K562 (cell line): ENCODE measurements around the gene PLEKHO2. TPM values are rescaled to one million over a fixed set of nuclear protein-coding genes. Genes with fewer than 3 reads are reported as not detected.

ENCODE experiments used
- ATAC-seq: fragments of 200-7000 bp; cut with Tn5 transposase; 3 replicates; pipeline ENCODE4 v1.9.1; 2020; ENCODE audit warnings: moderate library complexity
- BruUV-seq: library from RNA; stranded (reverse); fragments of 400-500 nt; replicated peaks from 2 replicates; lab custom pipeline; 2021; lab: Mats Ljungman, UMichigan
- CTCF ChIA-PET: fragments of 300-600 bp; formaldehyde crosslinking; extraction: SDS; loops from one replicate; lab custom pipeline; 2021; ENCODE audit warnings: low intra/inter-chr PET ratio; lab: Yijun Ruan, JAX
- POLR2A ChIA-PET: fragments of 300-600, 350-650 bp; sonication (Branson Sonifier 250); formaldehyde crosslinking; extraction: SDS; loops from one replicate; lab custom pipeline; 2021; ENCODE audit warnings: antibody characterized with exemption, inconsistent platforms; lab: Yijun Ruan, JAX
- DNase-seq, 4 experiments: peaks; one replicate each; pipeline versions ENCODE4 v3.0.0 to v3.0.0-alpha.2; 2011 to 2018; ENCODE audit warnings: low spot score in 3 of 4, mixed read lengths in 3 of 4; ENCODE audit errors: extremely low read depth in 1 of 4
- FAIRE-seq: peaks from 2 replicates; lab custom pipeline; 2011; peaks lifted over from hg19 to GRCh38; lab: Jason Lieb, UNC
- H2AFZ ChIP-seq: 2 replicates; pipeline ENCODE4 v1.6.0; 2011; ENCODE audit warnings: low read depth, low read length, control low read depth, inconsistent platforms
- H3K27ac ChIP-seq: fragments of 200-600 bp; 3 replicates; pipeline ENCODE4 v1.8.0; 2011; ENCODE audit warnings: low read depth, mild to moderate bottlenecking, control low read depth, inconsistent platforms, low read length, moderate library complexity, mixed read lengths; ENCODE audit errors: extremely low read depth
- H3K27me3 ChIP-seq, 2 experiments: fragments of 300-600 bp in 1 of 2; 2 replicates in 1 of 2; 3 replicates in 1 of 2; pipeline versions ENCODE4 v1.6.0 to v1.8.0; 2011; ENCODE audit warnings: inconsistent platforms in 2 of 2, low read length in 2 of 2, mild to moderate bottlenecking in 1 of 2, mixed read lengths in 1 of 2, moderate library complexity in 1 of 2; ENCODE audit not compliant: control insufficient read depth in 2 of 2, insufficient read depth in 2 of 2
- H3K36me3 ChIP-seq: fragments of 300-600 bp; 3 replicates; pipeline ENCODE4 v1.8.0; 2011; ENCODE audit warnings: mild to moderate bottlenecking, low read length, inconsistent platforms; ENCODE audit not compliant: control insufficient read depth, insufficient read depth
- H3K4me1 ChIP-seq, 2 experiments: fragments of 200-600 bp in 1 of 2; replicated peaks in 1 of 2; 2 replicates in 1 of 2; 3 replicates in 1 of 2; pipeline versions ENCODE4 v1.5.1 to v1.8.0; 2011; ENCODE audit warnings: inconsistent platforms in 2 of 2, low read length in 2 of 2, mild to moderate bottlenecking in 1 of 2, mixed read lengths in 1 of 2, moderate library complexity in 1 of 2; ENCODE audit not compliant: control insufficient read depth in 2 of 2, insufficient read depth in 2 of 2
- H3K4me2 ChIP-seq: 2 replicates; pipeline ENCODE4 v1.6.1; 2011; ENCODE audit warnings: low read length, control low read depth, inconsistent platforms, mixed read lengths; ENCODE audit not compliant: insufficient read depth
- H3K4me3 ChIP-seq: fragments of 200-600 bp; sonication (generic), shearing (Covaris generic); 2 replicates; pipeline ENCODE4 v1.5.1; 2016; ENCODE audit warnings: control low read depth, inconsistent platforms
- H3K79me2 ChIP-seq: fragments of 200-600 bp; 3 replicates; pipeline ENCODE4 v1.8.0; 2011; ENCODE audit warnings: low read length, inconsistent platforms; ENCODE audit not compliant: control insufficient read depth, insufficient read depth
- H3K9ac ChIP-seq, 2 experiments: 2 replicates each; pipeline versions ENCODE4 v1.6.0 to v1.6.1; 2011; ENCODE audit warnings: low read depth in 2 of 2, low read length in 2 of 2, control low read depth in 1 of 2, inconsistent platforms in 1 of 2, mild to moderate bottlenecking in 1 of 2, mixed read lengths in 1 of 2; ENCODE audit not compliant: insufficient read depth in 1 of 2
- H3K9me1 ChIP-seq: one replicate; pipeline ENCODE4 v1.6.0; 2011; ENCODE audit warnings: inconsistent platforms, mild to moderate bottlenecking, low read length, moderate library complexity; ENCODE audit not compliant: control insufficient read depth, insufficient read depth
- H3K9me3 ChIP-seq: replicated peaks from 2 replicates; pipeline ENCODE4 v1.5.1; 2011; ENCODE audit warnings: low read depth, low read length, inconsistent platforms; ENCODE audit not compliant: control insufficient read depth, insufficient read depth
- H4K20me1 ChIP-seq: replicated peaks from 2 replicates; pipeline ENCODE4 v1.6.1; 2011; ENCODE audit warnings: low read length, inconsistent platforms, mixed read lengths; ENCODE audit not compliant: control insufficient read depth, insufficient read depth
- FOSL1 ChIP-seq: fragments of 200-800 bp; sonication (Bioruptor generic); conservative IDR thresholded peaks from 2 replicates; pipeline ENCODE4 v1.6.1; 2016; ENCODE audit warnings: missing genetic modification characterization, missing compliant biosample characterization
- HDAC3 ChIP-seq: fragments of 450-650 bp; IDR thresholded peaks from 2 replicates; pipeline ENCODE4 v1.6.1; 2018; ENCODE audit warnings: borderline replicate concordance, mild to moderate bottlenecking, moderate library complexity; ENCODE audit not compliant: partially characterized antibody
- HNRNPK ChIP-seq: fragments of 200-400 bp; formaldehyde crosslinking; IDR thresholded peaks from one replicate; pipeline ENCODE4 v1.6.1; 2018; ENCODE audit warnings: mild to moderate bottlenecking, low read depth, low read length; ENCODE audit not compliant: poor library complexity, severe bottlenecking
- POLR2AphosphoS2 ChIP-seq: IDR thresholded peaks from 2 replicates; pipeline ENCODE4 v1.6.1; 2012; ENCODE audit warnings: low read length, improper control_type of control experiment
- YY1 ChIP-seq, 3 experiments: IDR thresholded peaks; 2 replicates each; pipeline ENCODE4 v1.6.1; 2011; ENCODE audit warnings: low read length in 2 of 3, mild to moderate bottlenecking in 2 of 3, moderate library complexity in 2 of 3, borderline replicate concordance in 1 of 3, control low read depth in 1 of 3, low read depth in 1 of 3; ENCODE audit not compliant: insufficient read depth in 3 of 3, insufficient replicate concordance in 2 of 3, control insufficient read depth in 1 of 3, insufficient read length in 1 of 3; ENCODE audit errors: extremely low read depth in 1 of 3
- ZKSCAN8 ChIP-seq: fragments of 200-800 bp; sonication (Bioruptor generic); IDR thresholded peaks from 2 replicates; pipeline ENCODE4 v1.6.1; 2016; ENCODE audit warnings: missing genetic modification characterization, missing compliant biosample characterization
- ZNF134 ChIP-seq: fragments of 250-450 bp; sonication (Bioruptor Pico); conservative IDR thresholded peaks from 2 replicates; pipeline ENCODE4 v1.4.0; 2020
- ZNF232 ChIP-seq: sonication (generic); formaldehyde crosslinking; IDR thresholded peaks from 2 replicates; pipeline ENCODE4 v1.8.0; 2022; ENCODE audit warnings: mild to moderate bottlenecking, missing genetic modification reagents
- ZNF584 ChIP-seq: fragments of 200-800 bp; sonication (Bioruptor generic); IDR thresholded peaks from 2 replicates; pipeline ENCODE4 v1.6.1; 2016; ENCODE audit warnings: low read depth, mild to moderate bottlenecking, missing genetic modification characterization, missing compliant biosample characterization
- ZNF696 ChIP-seq: fragments of 250-450 bp; sonication (Bioruptor Pico); conservative IDR thresholded peaks from 2 replicates; pipeline ENCODE4 v1.4.0; 2020; ENCODE audit warnings: mild to moderate bottlenecking, moderate library complexity
- WGBS: fragments of 100-300 bp; shearing (Covaris generic); methylation state at CpG from one replicate; pipeline ENCODE4 v1.1.6; 2016; ENCODE audit warnings: low coverage, mixed read lengths; ENCODE audit not compliant: insufficient coverage; ENCODE audit errors: missing lambda C conversion rate; 5-methylcytosine and 5-hydroxymethylcytosine counted together
- in situ Hi-C: fragments of 300-500 bp; cut with MboI; formaldehyde crosslinking; loops from 4 replicates; pipeline ENCODE4 v1.15.0; 2018; ENCODE audit warnings: inconsistent platforms, mixed read lengths
- intact Hi-C: fragments of 100-400 bp; cut with micrococcal nuclease; formaldehyde crosslinking; loops from 2 replicates; pipeline ENCODE4 v1.14.2; 2022
- polyA plus RNA-seq, 8 experiments: library from polyadenylated mRNA; depleted of rRNA in 4 of 8; stranded (reverse) in 5 of 8; unstranded in 3 of 8; fragments of >200 nt; fragmentation: Nextera tagmentation in 2 of 8; fragmentation: Illumina TruSeq in 1 of 8; extraction: Ambion mirVana in 2 of 8; extraction: Trizol in 1 of 8; gene quantifications; 2 replicates each; pipeline versions ENCODE4 v1.2.1 to v1.2.3, GENCODE V29; 2011 to 2014; ENCODE audit warnings: inconsistent platforms in 1 of 8, missing spikeins in 1 of 8
- total RNA-seq, 7 experiments: library from RNA; depleted of rRNA in 6 of 7; stranded (reverse); fragments of >200 nt in 6 of 7; fragmentation: Illumina TruSeq in 2 of 7; extraction: Trizol in 2 of 7; gene quantifications; 2 replicates each; pipeline versions ENCODE4 v1.2.1 to v1.2.3, GENCODE V29; 2011 to 2021; ENCODE audit warnings: low replicate concordance in 1 of 7
- TF ChIP-seq, protein P1 (sequence below): fragments of 450-650 bp; formaldehyde crosslinking; IDR thresholded peaks from 2 replicates; pipeline ENCODE4 v1.4.0; 2022; ENCODE audit warnings: mild to moderate bottlenecking, moderate library complexity
- TF ChIP-seq, protein P2 (sequence below): IDR thresholded peaks from 2 replicates; pipeline ENCODE4 v1.6.1; 2011; ENCODE audit warnings: borderline replicate concordance, low read depth, mild to moderate bottlenecking, moderate library complexity, low read length; ENCODE audit not compliant: insufficient read depth, poor library complexity, severe bottlenecking
- TF ChIP-seq, protein P3 (sequence below): fragments of 450-650 bp; IDR thresholded peaks from 2 replicates; pipeline ENCODE4 v1.6.1; 2018; ENCODE audit not compliant: partially characterized antibody

The PLEKHO2 gene
- total and polyA plus RNA-seq, 9 of the 15 experiments (the other 6 are each of a cell fraction or from before 2014, with no cell fraction given), result 0.24 to 8.8 (median 5.5) TPM

DNA sequence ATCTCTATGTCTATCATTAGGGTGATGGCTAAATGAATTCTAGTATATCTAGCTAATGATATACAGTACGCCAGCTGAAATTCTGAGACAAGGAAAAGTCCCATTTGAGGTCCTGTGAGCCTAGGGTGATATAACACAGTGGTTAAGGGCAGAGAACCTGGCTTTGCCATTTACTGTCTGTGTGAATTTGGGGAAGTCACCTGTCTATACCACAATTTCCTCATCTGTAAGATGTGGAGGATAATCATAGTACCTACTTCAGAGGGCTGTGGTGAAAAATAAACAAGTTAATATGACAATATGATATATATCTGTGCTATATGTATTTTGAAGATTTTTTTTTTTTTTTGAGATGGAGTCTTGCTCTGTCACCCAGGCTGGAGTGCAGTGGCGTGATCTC is 60.2 kb downstream of the PLEKHO2 start:
- in situ Hi-C loops, result no loop called here

More for the DNA sequence above, 60.2 kb downstream of the PLEKHO2 start:
- Histone ChIP-seq H3K79me2 (no peaks in the 10 kb centered on the region), H3K9me3 (no peaks in the 10 kb centered on the region), H3K4me2 (no peak overlapping the region), H3K9ac (no peak overlapping the region), H4K20me1 (no peaks in the 10 kb centered on the region), H3K27ac (no peak overlapping the region), H3K27me3 (peaks cover 0 to 5% of the 10 kb centered on the region in 2 experiments; a peak in 1 of 5 replicates), H2AFZ (no peak overlapping the region), H3K4me3 (no peak overlapping the region), H3K9me1 (no peaks in the 10 kb centered on the region), H3K4me1 (peaks cover 5 to 13% of the 10 kb centered on the region in 2 experiments; a peak in 4 of 5 replicates), H3K36me3 (no peaks in the 10 kb centered on the region)
- 33% methylated on average over 1 of the region's 2 CpGs for WGBS
- no peak for TF ChIP-seq POLR2AphosphoS2
- TF ChIP-seq ZNF134 (CRISPR knock-in tag), result no peak
- TF ChIP-seq HDAC3, result no peak
- no peak for TF ChIP-seq ZNF696 (CRISPR knock-in tag)
- no peak for TF ChIP-seq ZNF584 (CRISPR knock-in tag)
- TF ChIP-seq ZNF232 (CRISPR knock-in tag), result no peak
- no peak for TF ChIP-seq YY1 (IDR thresholded peaks at IDR 0.05; ENCODE audit: borderline replicate concordance in 1 of 3, control insufficient read depth in 1 of 3, extremely low read depth in 1 of 3, insufficient read depth in 3 of 3, insufficient read length in 1 of 3, insufficient replicate concordance in 2 of 3, low read depth in 1 of 3, low read length in 2 of 3)
- no peak for TF ChIP-seq FOSL1 (tag)
- no peak for TF ChIP-seq ZKSCAN8 (CRISPR knock-in tag)
- TF ChIP-seq HNRNPK, result no peak
- TF ChIP-seq, protein P1, sequence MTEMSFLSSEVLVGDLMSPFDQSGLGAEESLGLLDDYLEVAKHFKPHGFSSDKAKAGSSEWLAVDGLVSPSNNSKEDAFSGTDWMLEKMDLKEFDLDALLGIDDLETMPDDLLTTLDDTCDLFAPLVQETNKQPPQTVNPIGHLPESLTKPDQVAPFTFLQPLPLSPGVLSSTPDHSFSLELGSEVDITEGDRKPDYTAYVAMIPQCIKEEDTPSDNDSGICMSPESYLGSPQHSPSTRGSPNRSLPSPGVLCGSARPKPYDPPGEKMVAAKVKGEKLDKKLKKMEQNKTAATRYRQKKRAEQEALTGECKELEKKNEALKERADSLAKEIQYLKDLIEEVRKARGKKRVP, result no peak
- TF ChIP-seq, protein P2, sequence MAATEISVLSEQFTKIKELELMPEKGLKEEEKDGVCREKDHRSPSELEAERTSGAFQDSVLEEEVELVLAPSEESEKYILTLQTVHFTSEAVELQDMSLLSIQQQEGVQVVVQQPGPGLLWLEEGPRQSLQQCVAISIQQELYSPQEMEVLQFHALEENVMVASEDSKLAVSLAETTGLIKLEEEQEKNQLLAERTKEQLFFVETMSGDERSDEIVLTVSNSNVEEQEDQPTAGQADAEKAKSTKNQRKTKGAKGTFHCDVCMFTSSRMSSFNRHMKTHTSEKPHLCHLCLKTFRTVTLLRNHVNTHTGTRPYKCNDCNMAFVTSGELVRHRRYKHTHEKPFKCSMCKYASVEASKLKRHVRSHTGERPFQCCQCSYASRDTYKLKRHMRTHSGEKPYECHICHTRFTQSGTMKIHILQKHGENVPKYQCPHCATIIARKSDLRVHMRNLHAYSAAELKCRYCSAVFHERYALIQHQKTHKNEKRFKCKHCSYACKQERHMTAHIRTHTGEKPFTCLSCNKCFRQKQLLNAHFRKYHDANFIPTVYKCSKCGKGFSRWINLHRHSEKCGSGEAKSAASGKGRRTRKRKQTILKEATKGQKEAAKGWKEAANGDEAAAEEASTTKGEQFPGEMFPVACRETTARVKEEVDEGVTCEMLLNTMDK, result no peak
- TF ChIP-seq, protein P3, sequence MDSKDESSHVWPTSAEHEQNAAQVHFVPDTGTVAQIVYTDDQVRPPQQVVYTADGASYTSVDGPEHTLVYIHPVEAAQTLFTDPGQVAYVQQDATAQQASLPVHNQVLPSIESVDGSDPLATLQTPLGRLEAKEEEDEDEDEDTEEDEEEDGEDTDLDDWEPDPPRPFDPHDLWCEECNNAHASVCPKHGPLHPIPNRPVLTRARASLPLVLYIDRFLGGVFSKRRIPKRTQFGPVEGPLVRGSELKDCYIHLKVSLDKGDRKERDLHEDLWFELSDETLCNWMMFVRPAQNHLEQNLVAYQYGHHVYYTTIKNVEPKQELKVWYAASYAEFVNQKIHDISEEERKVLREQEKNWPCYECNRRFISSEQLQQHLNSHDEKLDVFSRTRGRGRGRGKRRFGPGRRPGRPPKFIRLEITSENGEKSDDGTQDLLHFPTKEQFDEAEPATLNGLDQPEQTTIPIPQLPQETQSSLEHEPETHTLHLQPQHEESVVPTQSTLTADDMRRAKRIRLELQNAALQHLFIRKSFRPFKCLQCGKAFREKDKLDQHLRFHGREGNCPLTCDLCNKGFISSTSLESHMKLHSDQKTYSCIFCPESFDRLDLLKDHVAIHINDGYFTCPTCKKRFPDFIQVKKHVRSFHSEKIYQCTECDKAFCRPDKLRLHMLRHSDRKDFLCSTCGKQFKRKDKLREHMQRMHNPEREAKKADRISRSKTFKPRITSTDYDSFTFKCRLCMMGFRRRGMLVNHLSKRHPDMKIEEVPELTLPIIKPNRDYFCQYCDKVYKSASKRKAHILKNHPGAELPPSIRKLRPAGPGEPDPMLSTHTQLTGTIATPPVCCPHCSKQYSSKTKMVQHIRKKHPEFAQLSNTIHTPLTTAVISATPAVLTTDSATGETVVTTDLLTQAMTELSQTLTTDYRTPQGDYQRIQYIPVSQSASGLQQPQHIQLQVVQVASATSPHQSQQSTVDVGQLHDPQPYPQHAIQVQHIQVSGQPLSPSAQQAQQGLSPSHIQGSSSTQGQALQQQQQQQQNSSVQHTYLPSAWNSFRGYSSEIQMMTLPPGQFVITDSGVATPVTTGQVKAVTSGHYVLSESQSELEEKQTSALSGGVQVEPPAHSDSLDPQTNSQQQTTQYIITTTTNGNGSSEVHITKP, result no peak
- CTCF ChIA-PET, result interaction anchor here (0.6 kb wide), 1 partner anchor 170 kb away, joined by 3 read pairs; no protein-coding TSS in a partner anchor
- no TSS peak for BruUV-seq
- FAIRE-seq (no peak), ATAC-seq (no peak), DNase-seq (no peak)
- intact Hi-C loops, result loop anchor here (10.0 kb wide), 1 partner anchor 87 kb away; no protein-coding TSS in a partner anchor
- POLR2A ChIA-PET, result no interaction called here
